Measurements from ENCODE around the gene ARHGEF9.
"Not testable (repeated sequence)": the region's sequence is repeated elsewhere in the genome, so short reads cannot be mapped to it uniquely, and the experiment has no call there.

ARHGEF9 gene

DNA sequence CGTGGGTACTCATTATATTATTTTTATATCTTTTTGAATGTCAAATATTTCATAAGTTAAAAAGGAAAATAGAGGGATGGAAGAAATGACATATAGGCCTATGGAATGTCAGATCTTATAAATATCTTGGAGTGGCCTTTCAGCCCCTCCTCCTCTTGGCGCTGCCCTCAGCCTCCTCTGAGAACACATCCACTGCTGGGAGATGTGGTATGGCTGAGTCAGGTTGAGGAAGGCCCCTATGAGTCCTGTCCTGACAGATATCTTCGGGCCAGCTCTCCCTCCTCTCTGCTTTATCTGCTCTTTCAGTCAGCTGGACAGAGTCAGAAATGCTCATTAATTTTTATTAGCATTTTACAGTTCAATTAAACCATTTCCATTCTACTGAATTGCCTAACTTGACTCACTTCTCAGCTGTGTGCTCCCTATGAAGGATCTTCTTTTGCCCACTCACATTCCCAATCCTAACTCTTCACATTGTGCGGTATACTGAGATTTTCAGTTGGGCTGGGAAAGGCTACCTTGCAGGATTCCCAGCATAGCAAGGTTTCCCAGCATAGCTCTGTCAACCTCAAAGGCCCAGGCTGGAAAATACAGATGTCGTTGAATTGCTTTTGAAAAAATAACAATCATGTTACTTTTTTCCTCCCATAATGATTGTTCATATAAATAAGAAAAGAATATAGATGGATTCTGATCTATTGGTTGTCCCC, 128.0 kb downstream of the ARHGEF9 start:
- Mint-ChIP-seq H3K36me3 (peaks cover 16% of the 10 kb centered on the region), H3K27me3 (no peaks in the 10 kb centered on the region), H3K27ac (no peak overlapping the region), H3K4me3 (no peak overlapping the region), H3K9me3 (ENCODE audit: low read depth) (no peaks in the 10 kb centered on the region), H3K4me1 (ENCODE audit: low read depth) (no peaks in the 10 kb centered on the region)

GRCh38 chrX:63652086-63652765, 132.8 kb downstream of the ARHGEF9 start:
- Mint-ChIP-seq H3K27ac (no peak overlapping the region), H3K36me3 (peaks cover 18% of the 10 kb centered on the region), H3K4me3 (no peak overlapping the region), H3K4me1 (ENCODE audit: low read depth) (no peaks in the 10 kb centered on the region), H3K9me3 (ENCODE audit: low read depth) (no peaks in the 10 kb centered on the region), H3K27me3 (no peaks in the 10 kb centered on the region)

DNA sequence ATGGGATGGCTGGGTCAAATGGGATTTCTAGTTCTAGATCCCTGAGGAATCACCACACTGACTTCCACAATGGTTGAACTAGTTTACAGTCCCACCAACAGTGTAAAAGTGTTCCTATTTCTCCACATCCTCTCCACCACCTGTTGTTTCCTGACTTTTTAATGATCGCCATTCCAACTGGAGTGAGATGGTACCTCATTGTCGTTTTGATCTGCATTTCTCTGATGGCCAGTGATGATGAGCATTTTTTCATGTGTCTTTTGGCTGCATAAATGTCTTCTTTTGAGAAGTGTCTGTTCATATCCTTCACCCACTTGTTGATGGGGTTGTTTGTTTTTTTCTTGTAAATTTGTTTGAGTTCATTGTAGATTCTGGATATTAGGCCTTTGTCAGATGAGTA, 139.3 kb downstream of the ARHGEF9 start:
- H3K36me3 Mint-ChIP-seq = peaks cover 15% of the 10 kb centered on the region
- not testable (repeated sequence) for H3K4me3 Mint-ChIP-seq; H3K9me3 Mint-ChIP-seq (ENCODE audit: low read depth); H3K27me3 Mint-ChIP-seq; H3K4me1 Mint-ChIP-seq (ENCODE audit: low read depth); H3K27ac Mint-ChIP-seq

DNA sequence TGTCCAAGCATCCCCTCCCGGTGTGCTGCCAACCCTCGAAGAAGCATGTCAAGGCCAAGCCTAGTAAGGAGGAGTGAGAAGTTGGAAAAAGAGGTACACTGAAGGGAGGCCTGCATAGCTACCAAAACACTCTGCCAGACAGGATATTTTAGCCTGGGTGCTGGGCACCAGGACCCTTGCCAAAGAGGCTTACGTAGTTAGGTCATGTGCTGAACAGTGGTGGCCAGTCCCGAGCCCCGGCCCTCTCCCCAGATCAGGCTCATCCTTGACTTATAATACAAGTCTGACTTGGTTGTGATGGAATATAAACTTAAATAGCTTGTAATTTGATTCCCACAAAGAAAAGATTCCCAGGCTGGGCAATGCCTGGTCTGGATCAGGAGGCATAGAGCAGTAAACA, 149.3 kb downstream of the ARHGEF9 start:
- no peaks in the 10 kb centered on the region for H3K27me3 Mint-ChIP-seq
- H3K9me3 Mint-ChIP-seq (ENCODE audit: low read depth) = peaks cover 5% of the 10 kb centered on the region
- H3K27ac Mint-ChIP-seq = no peak overlapping the region
- H3K4me3 Mint-ChIP-seq = no peak overlapping the region
- H3K36me3 Mint-ChIP-seq = peaks cover 37% of the 10 kb centered on the region
- no peaks in the 10 kb centered on the region for H3K4me1 Mint-ChIP-seq (ENCODE audit: low read depth)

DNA sequence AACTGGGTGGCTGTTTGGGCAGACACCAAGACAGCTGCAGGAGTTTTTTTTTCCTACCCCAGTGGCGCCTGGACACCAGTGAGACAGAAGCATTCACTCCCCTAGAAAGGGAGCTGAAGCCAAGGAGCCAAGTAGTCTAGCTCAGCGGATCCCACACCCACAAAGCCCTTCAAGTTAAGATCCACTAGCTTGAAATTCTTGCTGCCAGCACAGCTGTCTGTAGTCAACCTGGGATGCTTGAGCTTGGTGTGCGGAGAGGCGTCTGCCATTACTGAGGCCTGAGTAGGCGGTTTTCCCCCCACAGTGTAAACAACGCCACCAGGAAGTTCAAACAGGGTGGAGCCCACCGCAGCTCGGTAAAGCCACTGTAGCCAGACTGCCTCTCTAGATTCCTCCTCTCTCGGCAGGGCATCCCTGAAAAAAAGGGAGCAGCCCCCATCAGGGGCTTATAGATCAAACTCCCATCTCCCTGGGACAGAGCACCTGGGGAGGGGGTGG, 171.4 kb downstream of the ARHGEF9 start:
- Mint-ChIP-seq H3K36me3 (no peaks in the 10 kb centered on the region), H3K27ac (no peak overlapping the region), H3K9me3 (ENCODE audit: low read depth) (no peaks in the 10 kb centered on the region)

GRCh38 chrX:63585936-63586335, 199.1 kb downstream of the ARHGEF9 start:
- Mint-ChIP-seq H3K4me1 (ENCODE audit: low read depth) (no peaks in the 10 kb centered on the region), H3K4me3 (no peak overlapping the region), H3K27ac (no peak overlapping the region), H3K9me3 (ENCODE audit: low read depth) (no peaks in the 10 kb centered on the region), H3K36me3 (no peaks in the 10 kb centered on the region), H3K27me3 (no peaks in the 10 kb centered on the region)

More for the DNA sequence above, 171.4 kb downstream of the ARHGEF9 start:
- no peaks in the 10 kb centered on the region for H3K4me1 Mint-ChIP-seq (ENCODE audit: low read depth)
- no peaks in the 10 kb centered on the region for H3K27me3 Mint-ChIP-seq
- H3K4me3 Mint-ChIP-seq = no peak overlapping the region
